Esophagus muscularis mucosa (tissue), 4 donors: ENCODE measurements around the gene EVA1B. TPM values are rescaled to one million over a fixed set of nuclear protein-coding genes. Genes with fewer than 3 reads are reported as not detected.

ENCODE experiments used
- DNase-seq: peaks from one replicate; pipeline ENCODE4 v3.0.0-alpha.2; 2017; ENCODE audit errors: extremely low spot score
- H3K27ac ChIP-seq, 4 donors: fragments of 200-600 bp; sonication (generic); replicated peaks in 1 of 4; 1 replicate in 3 of 4; 2 replicates in 1 of 4; pipeline ENCODE4 v1.5.1; 2016 to 2019; ENCODE audit warnings: mild to moderate bottlenecking in 1 of 4
- H3K27me3 ChIP-seq, 4 donors: fragments of 200-600 bp; sonication (generic); one replicate each; pipeline versions ENCODE4 v1.5.1 to v1.6.0; 2016 to 2019
- H3K36me3 ChIP-seq, 4 donors: fragments of 200-600 bp; sonication (generic); one replicate each; pipeline ENCODE4 v1.5.1; 2016 to 2019
- H3K4me1 ChIP-seq, 4 donors: fragments of 200-600 bp; sonication (generic); one replicate each; pipeline ENCODE4 v1.5.1; 2016 to 2019
- H3K4me3 ChIP-seq, 4 donors: fragments of 200-600 bp; sonication (generic); 1 replicate in 2 of 4; 2 replicates in 2 of 4; pipeline ENCODE4 v1.5.1; 2016 to 2019; ENCODE audit warnings: mild to moderate bottlenecking in 4 of 4, moderate library complexity in 1 of 4
- H3K9me3 ChIP-seq, 4 donors: fragments of 200-600 bp; sonication (generic); 1 replicate in 3 of 4; 2 replicates in 1 of 4; pipeline ENCODE4 v1.5.1; 2016 to 2019
- EP300 ChIP-seq: sonication (generic); formaldehyde crosslinking; IDR thresholded peaks from one replicate; pipeline ENCODE4 v1.6.1; 2017; ENCODE audit warnings: antibody characterized with exemption
- POLR2A ChIP-seq: fragments of 450-650 bp; IDR thresholded peaks from one replicate; pipeline ENCODE4 v1.6.1; 2017; ENCODE audit warnings: antibody characterized with exemption, moderate library complexity, mild to moderate bottlenecking, low read depth
- POLR2AphosphoS5 ChIP-seq, 2 donors: sonication (generic); formaldehyde crosslinking; IDR thresholded peaks; one replicate each; pipeline ENCODE4 v1.6.1; 2017; ENCODE audit warnings: antibody characterized with exemption in 2 of 2
- WGBS: methylation state at CpG from one replicate; pipeline ENCODE4 v1.1.5; 2018; 5-methylcytosine and 5-hydroxymethylcytosine counted together
- intact Hi-C: fragments of 100-400 bp; cut with DNase I; formaldehyde crosslinking; loops from one replicate; pipeline ENCODE4 v1.15.1; 2023
- total RNA-seq, 4 donors: library from RNA; depleted of rRNA; stranded (reverse); fragments of >200 nt; gene quantifications; one replicate each; pipeline versions ENCODE4 v1.1.0 to v1.2.1, GENCODE V29; 2016
- TF ChIP-seq, protein P1 (sequence below), 3 experiments: fragments of 200-600 bp in 2 of 3; fragments of 450-650 bp in 1 of 3; sonication (generic) in 2 of 3; IDR thresholded peaks; one replicate each; pipeline ENCODE4 v1.5.1; 2017 to 2019; ENCODE audit warnings: antibody characterized with exemption in 3 of 3, mild to moderate bottlenecking in 2 of 3, moderate library complexity in 1 of 3

The EVA1B gene
- total RNA-seq, 4 donors from 2014 or later, result 45.1 to 129 (median 79.5) TPM

- no peak for TF ChIP-seq POLR2A
- TF ChIP-seq POLR2AphosphoS5 (IDR thresholded peaks at IDR 0.05), result no peak
- TF ChIP-seq, protein P1, sequence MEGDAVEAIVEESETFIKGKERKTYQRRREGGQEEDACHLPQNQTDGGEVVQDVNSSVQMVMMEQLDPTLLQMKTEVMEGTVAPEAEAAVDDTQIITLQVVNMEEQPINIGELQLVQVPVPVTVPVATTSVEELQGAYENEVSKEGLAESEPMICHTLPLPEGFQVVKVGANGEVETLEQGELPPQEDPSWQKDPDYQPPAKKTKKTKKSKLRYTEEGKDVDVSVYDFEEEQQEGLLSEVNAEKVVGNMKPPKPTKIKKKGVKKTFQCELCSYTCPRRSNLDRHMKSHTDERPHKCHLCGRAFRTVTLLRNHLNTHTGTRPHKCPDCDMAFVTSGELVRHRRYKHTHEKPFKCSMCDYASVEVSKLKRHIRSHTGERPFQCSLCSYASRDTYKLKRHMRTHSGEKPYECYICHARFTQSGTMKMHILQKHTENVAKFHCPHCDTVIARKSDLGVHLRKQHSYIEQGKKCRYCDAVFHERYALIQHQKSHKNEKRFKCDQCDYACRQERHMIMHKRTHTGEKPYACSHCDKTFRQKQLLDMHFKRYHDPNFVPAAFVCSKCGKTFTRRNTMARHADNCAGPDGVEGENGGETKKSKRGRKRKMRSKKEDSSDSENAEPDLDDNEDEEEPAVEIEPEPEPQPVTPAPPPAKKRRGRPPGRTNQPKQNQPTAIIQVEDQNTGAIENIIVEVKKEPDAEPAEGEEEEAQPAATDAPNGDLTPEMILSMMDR (IDR thresholded peaks at IDR 0.05), result no peak
- no peak for TF ChIP-seq EP300
- no peak for DNase-seq
- Histone ChIP-seq H3K27ac (no peak overlapping the region), H3K4me1 (peaks cover 14 to 24% (median 19%) of the 10 kb centered on the region in 4 donors), H3K9me3 (no peaks in the 10 kb centered on the region), H3K4me3 (no peak overlapping the region), H3K27me3 (no peaks in the 10 kb centered on the region), H3K36me3 (peaks cover 16 to 76% (median 65%) of the 10 kb centered on the region in 4 donors)
- 90% methylated on average over 28 of the region's 34 CpGs for WGBS
- intact Hi-C loops, result loop anchor here (2.0 kb wide), 1 partner anchor 79 kb away; no protein-coding TSS in a partner anchor
These were observed 18.3 kb upstream of the EVA1B start for GRCh38 chr1:36341626-36342320.

GRCh38 chr1:36339615-36340014 is 16.2 kb upstream of the EVA1B start:
- Histone ChIP-seq H3K9me3 (no peaks in the 10 kb centered on the region), H3K4me1 (peaks cover 14 to 24% (median 19%) of the 10 kb centered on the region in 4 donors), H3K27me3 (no peaks in the 10 kb centered on the region), H3K27ac (no peak overlapping the region), H3K4me3 (no peak overlapping the region), H3K36me3 (peaks cover 6 to 54% (median 44%) of the 10 kb centered on the region in 4 donors)
- no peak for TF ChIP-seq POLR2A
- intact Hi-C loops, result no loop called here
- 81% methylated on average over 6 of the region's 9 CpGs for WGBS
- no peak for DNase-seq

GRCh38 chr1:36339215-36339614 is 15.8 kb upstream of the EVA1B start:
- no peak overlapping the region for H3K4me3 ChIP-seq
- WGBS, result 84% methylated on average over 6 of the region's 7 CpGs
- H3K9me3 ChIP-seq, result no peaks in the 10 kb centered on the region
- TF ChIP-seq POLR2A (no peak), EP300 (no peak), POLR2AphosphoS5 (IDR thresholded peaks at IDR 0.05) (no peak)
- TF ChIP-seq, protein P1 (IDR thresholded peaks at IDR 0.05), result no peak
- peaks cover 14 to 24% (median 19%) of the 10 kb centered on the region in 4 donors for H3K4me1 ChIP-seq
- peaks cover 6 to 50% (median 40%) of the 10 kb centered on the region in 4 donors for H3K36me3 ChIP-seq
- no peak for DNase-seq
- no peaks in the 10 kb centered on the region for H3K27me3 ChIP-seq
- intact Hi-C loops, result no loop called here
- no peak overlapping the region for H3K27ac ChIP-seq

- intact Hi-C loops, result no loop called here
- Histone ChIP-seq H3K27me3 (no peaks in the 10 kb centered on the region), H3K27ac (no peak overlapping the region), H3K4me3 (no peak overlapping the region), H3K4me1 (peaks cover 9 to 18% (median 14%) of the 10 kb centered on the region in 4 donors), H3K9me3 (no peaks in the 10 kb centered on the region), H3K36me3 (peaks cover 6 to 37% (median 27%) of the 10 kb centered on the region in 4 donors)
- WGBS, result 86% methylated on average over 6 of the region's 6 CpGs
- DNase-seq, result no peak
- no peak for TF ChIP-seq EP300
- no peak for TF ChIP-seq POLR2A
- TF ChIP-seq POLR2AphosphoS5 (IDR thresholded peaks at IDR 0.05), result no peak
- TF ChIP-seq, protein P1 (IDR thresholded peaks at IDR 0.05), result no peak
These were observed 14.4 kb upstream of the EVA1B start for GRCh38 chr1:36337830-36338229.

GRCh38 chr1:36330940-36331339 is 7.5 kb upstream of the EVA1B start:
- intact Hi-C loops, result no loop called here
- WGBS, result 91% methylated on average over 15 of the region's 15 CpGs
- TF ChIP-seq POLR2A (no peak), EP300 (no peak), POLR2AphosphoS5 (IDR thresholded peaks at IDR 0.05) (no peak)
- TF ChIP-seq, protein P1 (IDR thresholded peaks at IDR 0.05), result no peak
- Histone ChIP-seq H3K27me3 (no peaks in the 10 kb centered on the region), H3K9me3 (no peaks in the 10 kb centered on the region), H3K4me1 (peaks cover 7 to 18% (median 11%) of the 10 kb centered on the region in 4 donors), H3K4me3 (no peak overlapping the region), H3K27ac (no peak overlapping the region), H3K36me3 (no peaks in the 10 kb centered on the region)
- no peak for DNase-seq
